Measurements from ENCODE around the gene GAREM1.

GRCh38 chr18:32276906-32277305 is 193.8 kb downstream of the GAREM1 start:
- no peak for TF ChIP-seq CTCF (IDR thresholded peaks at IDR 0.05)
- no peak for TF ChIP-seq POLR2A (IDR thresholded peaks at IDR 0.05)
